ENCODE results near the gene BRD3OS. TPM values are rescaled to one million over a fixed set of nuclear protein-coding genes. Genes with fewer than 3 reads are reported as not detected.

BRD3OS gene
- total and polyA plus RNA-seq, 2 of the 13 experiments (the other 11 are each of a cell fraction or from before 2014, with no cell fraction given) = 4.9 to 5.7 TPM

GRCh38 chr9:133994353-133995011 is 30.8 kb upstream of the BRD3OS start (continued):
- no peak for TF ChIP-seq ATM (IDR thresholded peaks at IDR 0.05; ENCODE audit: borderline replicate concordance)
- TF ChIP-seq YEATS2 (CRISPR knock-in tag; IDR thresholded peaks at IDR 0.05; ENCODE audit: borderline replicate concordance) = peak; percentile 52; the same call in 1 of the 2 replicates
- TF ChIP-seq DNMT1 (CRISPR knock-in tag; IDR thresholded peaks at IDR 0.05) = no peak
- no peak for TF ChIP-seq NFYC (CRISPR knock-in tag; IDR thresholded peaks at IDR 0.05)
- no peak for TF ChIP-seq TCF12 (IDR thresholded peaks at IDR 0.05)
- TF ChIP-seq TCF12 (CRISPR knock-in tag; IDR thresholded peaks at IDR 0.05) = no peak
- peak; percentile 58 for TF ChIP-seq SKI (IDR thresholded peaks at IDR 0.05; ENCODE audit: partially characterized antibody)
- no peak for TF ChIP-seq RFX5 (IDR thresholded peaks at IDR 0.05; ENCODE audit: low read depth, low read length)
- TF ChIP-seq SMAD1 (CRISPR knock-in tag; IDR thresholded peaks at IDR 0.05; ENCODE audit: borderline replicate concordance, low read depth) = peak; percentile 47; the same call in 1 of the 2 replicates
- 0 out of 2 replicates have a peak, but pooled peaks have one; percentile 25 for TF ChIP-seq KDM5B (CRISPR knock-in tag; IDR thresholded peaks at IDR 0.05; ENCODE audit: borderline replicate concordance)
- no peak for TF ChIP-seq AKNA (CRISPR knock-in tag; IDR thresholded peaks at IDR 0.05; ENCODE audit: borderline replicate concordance)
- no peak for TF ChIP-seq ADNP (CRISPR knock-in tag; IDR thresholded peaks at IDR 0.05)
- TF ChIP-seq ZNF883 (CRISPR knock-in tag; IDR thresholded peaks at IDR 0.05; ENCODE audit: not compliant biosample characterization) = no peak
- no peak for TF ChIP-seq BCL3 (CRISPR knock-in tag; IDR thresholded peaks at IDR 0.05)
- TF ChIP-seq TRIM24 (CRISPR knock-in tag; IDR thresholded peaks at IDR 0.05) = no peak
- TF ChIP-seq REXO4 (CRISPR knock-in tag; IDR thresholded peaks at IDR 0.05; ENCODE audit: borderline replicate concordance) = no peak
- no peak for TF ChIP-seq DZIP1 (CRISPR knock-in tag; IDR thresholded peaks at IDR 0.05)
- TF ChIP-seq ZNF431 (CRISPR knock-in tag; IDR thresholded peaks at IDR 0.05; ENCODE audit: borderline replicate concordance, low read depth) = no peak
- 0 out of 2 replicates have a peak, but pooled peaks have one; percentile 22 for TF ChIP-seq ZNF777 (CRISPR knock-in tag; IDR thresholded peaks at IDR 0.05)
- 0 out of 2 replicates have a peak, but pooled peaks have one; percentile 20 for TF ChIP-seq TFDP1 (CRISPR knock-in tag; IDR thresholded peaks at IDR 0.05; ENCODE audit: borderline replicate concordance)
